Natural killer cell (primary cell): ENCODE results near the gene PIGS. TPM values are rescaled to one million over a fixed set of nuclear protein-coding genes. Genes with fewer than 3 reads are reported as not detected.
A peak's percentile ranks its signal among the peaks of the same experiment; 100 is the strongest.

Experiments
- ATAC-seq, 3 donors: fragments of 150-1000 bp in 2 of 3; fragments of 200-7000 bp in 1 of 3; cut with Tn5 transposase; 1 replicate in 1 of 3; 2 replicates in 2 of 3; pipeline ENCODE4 v1.10.0; 2021; ENCODE audit warnings: mild to moderate bottlenecking in 2 of 3, moderate library complexity in 2 of 3
- DNase-seq, 2 donors: peaks; one replicate each; pipeline versions ENCODE4 v3.0.0 to v3.0.0-alpha.2; 2013 to 2021; ENCODE audit warnings: mixed read lengths in 1 of 2
- H3K27ac ChIP-seq: one replicate; pipeline ENCODE4 v1.5.1; 2013; ENCODE audit warnings: mild to moderate bottlenecking, low read length
- H3K27me3 ChIP-seq: one replicate; pipeline ENCODE4 v1.6.1; 2013; ENCODE audit warnings: low read length; ENCODE audit not compliant: control insufficient read depth, insufficient read depth
- H3K36me3 ChIP-seq: one replicate; pipeline ENCODE4 v1.6.1; 2013; ENCODE audit warnings: low read length; ENCODE audit not compliant: control insufficient read depth, insufficient read depth
- H3K4me1 ChIP-seq: one replicate; pipeline ENCODE4 v1.6.1; 2013; ENCODE audit warnings: low read length; ENCODE audit not compliant: control insufficient read depth, insufficient read depth
- H3K4me3 ChIP-seq: one replicate; pipeline ENCODE4 v1.5.1; 2013; ENCODE audit warnings: low read length
- H3K9me3 ChIP-seq: one replicate; pipeline ENCODE4 v1.6.1; 2013; ENCODE audit warnings: low read length; ENCODE audit not compliant: control insufficient read depth, insufficient read depth
- H3K27ac Mint-ChIP-seq, 2 donors: one replicate each; pipeline ENCODE4 v1.8.0; 2022; ENCODE audit warnings: mild to moderate bottlenecking in 2 of 2, mixed read lengths in 2 of 2, moderate library complexity in 1 of 2
- H3K27me3 Mint-ChIP-seq, 2 donors: one replicate each; pipeline ENCODE4 v1.8.0; 2022; ENCODE audit warnings: low read depth in 2 of 2, mixed read lengths in 2 of 2
- H3K36me3 Mint-ChIP-seq: one replicate; pipeline ENCODE4 v1.8.0; 2022; ENCODE audit warnings: mixed read lengths
- H3K4me1 Mint-ChIP-seq, 2 donors: one replicate each; pipeline ENCODE4 v1.8.0; 2022; ENCODE audit warnings: mixed read lengths in 2 of 2
- H3K4me3 Mint-ChIP-seq: one replicate; pipeline ENCODE4 v1.8.0; 2022; ENCODE audit warnings: mild to moderate bottlenecking, moderate library complexity, mixed read lengths
- H3K9me3 Mint-ChIP-seq, 2 donors: one replicate each; pipeline ENCODE4 v1.8.0; 2022; ENCODE audit warnings: mixed read lengths in 2 of 2
- CTCF ChIP-seq: fragments of 200-600 bp; IDR thresholded peaks from one replicate; pipeline ENCODE4 v1.8.0; 2022; ENCODE audit warnings: antibody characterized with exemption
- WGBS: methylation state at CpG from one replicate; pipeline ENCODE4 v1.1.7; 2013; ENCODE audit warnings: missing lambda C conversion rate; ENCODE audit not compliant: insufficient coverage; 5-methylcytosine and 5-hydroxymethylcytosine counted together
- intact Hi-C: fragments of 100-400 bp; cut with micrococcal nuclease; formaldehyde crosslinking; loops from one replicate; pipeline ENCODE4 v1.14.2; 2022
- total RNA-seq, 4 donors: library from RNA; stranded (reverse); fragments of 120-200 nt in 1 of 4; gene quantifications; one replicate each; pipeline versions ENCODE4 v1.2.3 to v1.2.4, GENCODE V29; 2013 to 2022

The PIGS gene
- total RNA-seq, 3 donors from 2014 or later (not counting 1 experiment from before 2014, with no cell fraction given): 88.3 to 95.3 (median 92.3) TPM

GRCh38 chr17:28575126-28575795 is 3.9 kb upstream of the PIGS start:
- H3K27me3 Mint-ChIP-seq: no peaks in the 10 kb centered on the region
- H3K36me3 ChIP-seq: no peaks in the 10 kb centered on the region
- H3K36me3 Mint-ChIP-seq: no peaks in the 10 kb centered on the region
- no peak for ATAC-seq
- no peak overlapping the region for H3K27ac Mint-ChIP-seq
- H3K27me3 ChIP-seq: no peaks in the 10 kb centered on the region
- peaks cover 35 to 40% of the 10 kb centered on the region in 2 donors for H3K4me1 Mint-ChIP-seq
- DNase-seq: no peak
- H3K27ac ChIP-seq: no peak overlapping the region
- peaks cover 35% of the 10 kb centered on the region for H3K4me1 ChIP-seq
- no peak for TF ChIP-seq CTCF
- WGBS: 97% methylated on average over 14 of the region's 14 CpGs
- intact Hi-C loops: no loop called here
- H3K9me3 ChIP-seq: no peaks in the 10 kb centered on the region
- no peak overlapping the region for H3K4me3 Mint-ChIP-seq
- H3K9me3 Mint-ChIP-seq: no peaks in the 10 kb centered on the region
- no peak overlapping the region for H3K4me3 ChIP-seq

- H3K4me3 ChIP-seq: no peak overlapping the region
- no peaks in the 10 kb centered on the region for H3K27me3 ChIP-seq
- Mint-ChIP-seq H3K4me1 (peaks cover 43 to 48% of the 10 kb centered on the region in 2 donors), H3K9me3 (no peaks in the 10 kb centered on the region), H3K27ac (no peak overlapping the region), H3K4me3 (no peak overlapping the region), H3K36me3 (no peaks in the 10 kb centered on the region), H3K27me3 (no peaks in the 10 kb centered on the region)
- DNase-seq (peak in 1 of 2 donors; percentile 40), ATAC-seq (no peak)
- H3K4me1 ChIP-seq: peaks cover 38% of the 10 kb centered on the region
- intact Hi-C loops: no loop called here
- H3K36me3 ChIP-seq: no peaks in the 10 kb centered on the region
- H3K9me3 ChIP-seq: no peaks in the 10 kb centered on the region
- no peak overlapping the region for H3K27ac ChIP-seq
- 94% methylated on average over 7 of the region's 7 CpGs for WGBS
- no peak for TF ChIP-seq CTCF
These were observed 3.2 kb upstream of the PIGS start for GRCh38 chr17:28574526-28574925.

GRCh38 chr17:28573966-28574480 is 2.7 kb upstream of the PIGS start:
- no peaks in the 10 kb centered on the region for H3K27me3 Mint-ChIP-seq
- H3K4me3 Mint-ChIP-seq: no peak overlapping the region
- Histone ChIP-seq H3K4me1 (peaks cover 38% of the 10 kb centered on the region), H3K27me3 (no peaks in the 10 kb centered on the region), H3K27ac (no peak overlapping the region), H3K9me3 (no peaks in the 10 kb centered on the region), H3K36me3 (no peaks in the 10 kb centered on the region), H3K4me3 (no peak overlapping the region)
- DNase-seq: no peak
- TF ChIP-seq CTCF: no peak
- H3K36me3 Mint-ChIP-seq: no peaks in the 10 kb centered on the region
- no peak overlapping the region for H3K27ac Mint-ChIP-seq
- no peak for ATAC-seq
- peaks cover 45 to 50% of the 10 kb centered on the region in 2 donors for H3K4me1 Mint-ChIP-seq
- intact Hi-C loops: no loop called here
- H3K9me3 Mint-ChIP-seq: no peaks in the 10 kb centered on the region
- WGBS: 98% methylated on average over 6 of the region's 6 CpGs

- DNase-seq (no peak), ATAC-seq (no peak)
- no peaks in the 10 kb centered on the region for H3K9me3 ChIP-seq
- no peak overlapping the region for H3K4me3 Mint-ChIP-seq
- intact Hi-C loops: no loop called here
- peaks cover 48 to 51% of the 10 kb centered on the region in 2 donors for H3K4me1 Mint-ChIP-seq
- H3K36me3 Mint-ChIP-seq: no peaks in the 10 kb centered on the region
- peaks cover 38% of the 10 kb centered on the region for H3K4me1 ChIP-seq
- no peaks in the 10 kb centered on the region for H3K27me3 ChIP-seq
- no peak overlapping the region for H3K27ac Mint-ChIP-seq
- H3K27me3 Mint-ChIP-seq: no peaks in the 10 kb centered on the region
- no peak for TF ChIP-seq CTCF
- H3K36me3 ChIP-seq: no peaks in the 10 kb centered on the region
- no peak overlapping the region for H3K27ac ChIP-seq
- no peak overlapping the region for H3K4me3 ChIP-seq
- WGBS: 95% methylated on average over 9 of the region's 9 CpGs
- no peaks in the 10 kb centered on the region for H3K9me3 Mint-ChIP-seq
These were observed 2.2 kb upstream of the PIGS start for GRCh38 chr17:28573521-28573920.
